ENCODE measurements around the gene CTDSPL2. TPM values are rescaled to one million over a fixed set of nuclear protein-coding genes. Genes with fewer than 3 reads are reported as not detected.

Gene CTDSPL2
- total RNA-seq, 1 donor from 2014 or later, result 41.6 TPM

GRCh38 chr15:44468709-44469385 lies 41.4 kb downstream of the CTDSPL2 start:
- no peak for TF ChIP-seq CTCF (IDR thresholded peaks at IDR 0.05; ENCODE audit: insufficient read depth, low read length, poor library complexity, severe bottlenecking)
- no peak for DNase-seq (ENCODE audit: low read depth)
- no peaks in the 10 kb centered on the region for H3K27me3 ChIP-seq (ENCODE audit: control insufficient read depth, insufficient read depth, low read length)
- H3K4me3 ChIP-seq (ENCODE audit: low read depth, low read length), result no peak overlapping the region
- no peaks in the 10 kb centered on the region for H3K36me3 ChIP-seq (ENCODE audit: control insufficient read depth, insufficient read depth, low read length)

GRCh38 chr15:44471885-44472455 lies 44.5 kb downstream of the CTDSPL2 start:
- TF ChIP-seq CTCF (IDR thresholded peaks at IDR 0.05; ENCODE audit: insufficient read depth, low read length, poor library complexity, severe bottlenecking), result no peak
- DNase-seq (ENCODE audit: low read depth), result no peak
- H3K4me3 ChIP-seq (ENCODE audit: low read depth, low read length), result no peak overlapping the region
- no peaks in the 10 kb centered on the region for H3K27me3 ChIP-seq (ENCODE audit: control insufficient read depth, insufficient read depth, low read length)
- H3K36me3 ChIP-seq (ENCODE audit: control insufficient read depth, insufficient read depth, low read length), result no peaks in the 10 kb centered on the region

GRCh38 chr15:44479343-44479742 lies 51.9 kb downstream of the CTDSPL2 start:
- no peak for TF ChIP-seq CTCF (IDR thresholded peaks at IDR 0.05; ENCODE audit: insufficient read depth, low read length, poor library complexity, severe bottlenecking)
- no peaks in the 10 kb centered on the region for H3K27me3 ChIP-seq (ENCODE audit: control insufficient read depth, insufficient read depth, low read length)
- no peak overlapping the region for H3K4me3 ChIP-seq (ENCODE audit: low read depth, low read length)
- DNase-seq (ENCODE audit: low read depth), result no peak
- H3K36me3 ChIP-seq (ENCODE audit: control insufficient read depth, insufficient read depth, low read length), result no peaks in the 10 kb centered on the region

- no peak for TF ChIP-seq CTCF (IDR thresholded peaks at IDR 0.05; ENCODE audit: insufficient read depth, low read length, poor library complexity, severe bottlenecking)
- H3K27me3 ChIP-seq (ENCODE audit: control insufficient read depth, insufficient read depth, low read length), result no peaks in the 10 kb centered on the region
- DNase-seq (ENCODE audit: low read depth), result no peak
- no peaks in the 10 kb centered on the region for H3K36me3 ChIP-seq (ENCODE audit: control insufficient read depth, insufficient read depth, low read length)
- no peak overlapping the region for H3K4me3 ChIP-seq (ENCODE audit: low read depth, low read length)
Measured at GRCh38 chr15:44482090-44482489, 54.7 kb downstream of the CTDSPL2 start.

GRCh38 chr15:44485880-44486279 lies 58.5 kb downstream of the CTDSPL2 start:
- no peak for TF ChIP-seq CTCF (IDR thresholded peaks at IDR 0.05; ENCODE audit: insufficient read depth, low read length, poor library complexity, severe bottlenecking)
- no peak overlapping the region for H3K4me3 ChIP-seq (ENCODE audit: low read depth, low read length)
- no peaks in the 10 kb centered on the region for H3K36me3 ChIP-seq (ENCODE audit: control insufficient read depth, insufficient read depth, low read length)
- DNase-seq (ENCODE audit: low read depth), result no peak
- H3K27me3 ChIP-seq (ENCODE audit: control insufficient read depth, insufficient read depth, low read length), result no peaks in the 10 kb centered on the region

GRCh38 chr15:44489464-44489863 lies 62.0 kb downstream of the CTDSPL2 start:
- peak; percentile 93 for DNase-seq (ENCODE audit: low read depth)
- Histone ChIP-seq H3K4me3 (ENCODE audit: low read depth, low read length) (no peak overlapping the region), H3K27me3 (ENCODE audit: control insufficient read depth, insufficient read depth, low read length) (no peaks in the 10 kb centered on the region), H3K36me3 (ENCODE audit: control insufficient read depth, insufficient read depth, low read length) (peaks cover 1% of the 10 kb centered on the region)
- TF ChIP-seq CTCF (IDR thresholded peaks at IDR 0.05; ENCODE audit: insufficient read depth, low read length, poor library complexity, severe bottlenecking), result no peak

All from kidney epithelial cell (primary cell).